Large intestine (tissue), 12 donors: Measurements from ENCODE around the gene PYCR2. TPM values are rescaled to one million over a fixed set of nuclear protein-coding genes. Genes with fewer than 3 reads are reported as not detected.
"Not testable (repeated sequence)": the region's sequence is repeated elsewhere in the genome, so short reads cannot be mapped to it uniquely, and the experiment has no call there.

Experiments used
- DNase-seq, 2 donors: peaks; one replicate each; pipeline versions ENCODE4 v3.0.0 to v3.0.0-alpha.2; 2013
- H3K27ac ChIP-seq: one replicate; pipeline ENCODE4 v1.5.1; 2013; ENCODE audit warnings: low read length
- H3K27me3 ChIP-seq: 2 replicates; pipeline ENCODE4 v1.6.1; 2013; ENCODE audit warnings: low read length; ENCODE audit not compliant: control insufficient read depth, insufficient read depth
- H3K36me3 ChIP-seq: 2 replicates; pipeline ENCODE4 v1.6.1; 2013; ENCODE audit warnings: low read length; ENCODE audit not compliant: control insufficient read depth, insufficient read depth
- H3K4me1 ChIP-seq: one replicate; pipeline ENCODE4 v1.6.1; 2013; ENCODE audit warnings: low read length; ENCODE audit not compliant: control insufficient read depth, insufficient read depth
- H3K4me3 ChIP-seq: one replicate; pipeline ENCODE4 v1.5.1; 2013; ENCODE audit warnings: low read length
- H3K9me3 ChIP-seq: one replicate; pipeline ENCODE4 v1.6.1; 2013; ENCODE audit warnings: mild to moderate bottlenecking, low read depth, low read length, moderate library complexity; ENCODE audit not compliant: control insufficient read depth
- WGBS: methylation state at CpG from one replicate; pipeline ENCODE4 v1.1.5; 2013; ENCODE audit warnings: low lambda C conversion rate; ENCODE audit not compliant: insufficient coverage; 5-methylcytosine and 5-hydroxymethylcytosine counted together
- long read RNA-seq, 11 donors: transcript quantifications; one replicate each; lab custom pipeline, GENCODE V29; 2026
- polyA plus RNA-seq: library from polyadenylated mRNA; unstranded; fragments of 120-200 nt; gene quantifications from one replicate; pipeline ENCODE4 v1.2.1, GENCODE V29; 2013

The PYCR2 gene
- polyA plus RNA-seq = 43.0 TPM
- long read RNA-seq, donor 1, transcript PYCR2-201 (7 exons, 1,689 nt) = major isoform, 8 of 8 reads
- long read RNA-seq, donor 1, partial matches to known transcripts = 0 of 8 reads
- long read RNA-seq, donor 1, other reads (novel, unspliced or antisense) = 0 of 8 reads
- long read RNA-seq, donor 2, transcript PYCR2-201 (7 exons, 1,689 nt) = major isoform, 16 of 16 reads
- long read RNA-seq, donor 2, partial matches to known transcripts = 0 of 16 reads
- long read RNA-seq, donor 2, other reads (novel, unspliced or antisense) = 0 of 16 reads
- long read RNA-seq, donor 3 = 0 reads
- long read RNA-seq, donor 4, partial matches to known transcripts = 0 of 1 reads
- long read RNA-seq, donor 4, other reads (novel, unspliced or antisense) = 0 of 1 reads
- long read RNA-seq, donor 5, transcript PYCR2-201 (7 exons, 1,689 nt) = major isoform, 9 of 9 reads
- long read RNA-seq, donor 5, partial matches to known transcripts = 0 of 9 reads
- long read RNA-seq, donor 5, other reads (novel, unspliced or antisense) = 0 of 9 reads
- long read RNA-seq, donor 6, transcript PYCR2-201 (7 exons, 1,689 nt) = major isoform, 5 of 65 reads
- long read RNA-seq, donor 6, partial matches to known transcripts = 60 of 65 reads
- long read RNA-seq, donor 6, other reads (novel, unspliced or antisense) = 0 of 65 reads
- long read RNA-seq, donor 7, partial matches to known transcripts = 6 of 9 reads
- long read RNA-seq, donor 7, other reads (novel, unspliced or antisense) = 0 of 9 reads
- long read RNA-seq, donor 8, transcript PYCR2-201 (7 exons, 1,689 nt) = major isoform, 15 of 20 reads
- long read RNA-seq, donor 8, partial matches to known transcripts = 5 of 20 reads
- long read RNA-seq, donor 8, other reads (novel, unspliced or antisense) = 0 of 20 reads
- long read RNA-seq, donor 9, transcript PYCR2-201 (7 exons, 1,689 nt) = major isoform, 13 of 13 reads
- long read RNA-seq, donor 9, partial matches to known transcripts = 0 of 13 reads
- long read RNA-seq, donor 9, other reads (novel, unspliced or antisense) = 0 of 13 reads
- long read RNA-seq, donor 10, transcript PYCR2-201 (7 exons, 1,689 nt) = major isoform, 16 of 16 reads
- long read RNA-seq, donor 10, partial matches to known transcripts = 0 of 16 reads
- long read RNA-seq, donor 10, other reads (novel, unspliced or antisense) = 0 of 16 reads
- long read RNA-seq, donor 11, transcript PYCR2-201 (7 exons, 1,689 nt) = major isoform, 8 of 8 reads
- long read RNA-seq, donor 11, partial matches to known transcripts = 0 of 8 reads
- long read RNA-seq, donor 11, other reads (novel, unspliced or antisense) = 0 of 8 reads

- Histone ChIP-seq H3K4me1 (peaks cover 7% of the 10 kb centered on the region), H3K27ac (peak within 1 kb of the TSS; percentile 62), H3K4me3 (peak within 1 kb of the TSS; percentile 69), H3K27me3 (no peaks in the 10 kb centered on the region), H3K36me3 (peaks cover 33% of the 10 kb centered on the region), H3K9me3 (no peaks in the 10 kb centered on the region)
- peak; percentile 96 to 98 for DNase-seq
- no CpG with 5 or more reads among the region's 80 CpGs for WGBS
These were observed at the start of gene PYCR2 for GRCh38 chr1:225923692-225924555. TSS of gene PYCR2 (minus strand) at chr1:225924250. CDS start at chr1:225924110, 140 bp downstream.

DNA sequence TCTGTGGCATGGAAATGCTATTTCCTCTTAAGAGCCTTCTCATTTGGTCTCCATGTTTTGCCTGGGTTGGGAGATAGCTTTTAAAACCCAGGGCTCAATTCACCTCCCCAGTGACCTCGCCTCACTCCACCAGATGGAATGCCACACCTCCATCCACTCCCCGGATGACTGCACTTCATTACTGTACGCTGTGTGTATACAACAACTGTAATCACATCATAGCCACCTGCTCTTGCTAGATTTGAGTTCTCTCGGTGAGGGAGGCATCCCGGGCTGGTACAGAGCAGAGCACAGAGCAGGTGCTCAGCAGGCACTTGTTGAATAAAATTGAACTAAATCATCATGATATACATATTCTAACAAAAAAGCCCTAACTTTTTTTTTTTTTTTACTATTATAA lies 49.1 kb upstream of the PYCR2 start:
- Histone ChIP-seq H3K9me3 (no peaks in the 10 kb centered on the region), H3K4me1 (no peaks in the 10 kb centered on the region), H3K27me3 (no peaks in the 10 kb centered on the region), H3K27ac (no peak overlapping the region), H3K36me3 (peaks cover 2% of the 10 kb centered on the region), H3K4me3 (no peak overlapping the region)
- peak; percentile 23 to 63 for DNase-seq
- WGBS = no CpG with 5 or more reads among the region's 5 CpGs

DNA sequence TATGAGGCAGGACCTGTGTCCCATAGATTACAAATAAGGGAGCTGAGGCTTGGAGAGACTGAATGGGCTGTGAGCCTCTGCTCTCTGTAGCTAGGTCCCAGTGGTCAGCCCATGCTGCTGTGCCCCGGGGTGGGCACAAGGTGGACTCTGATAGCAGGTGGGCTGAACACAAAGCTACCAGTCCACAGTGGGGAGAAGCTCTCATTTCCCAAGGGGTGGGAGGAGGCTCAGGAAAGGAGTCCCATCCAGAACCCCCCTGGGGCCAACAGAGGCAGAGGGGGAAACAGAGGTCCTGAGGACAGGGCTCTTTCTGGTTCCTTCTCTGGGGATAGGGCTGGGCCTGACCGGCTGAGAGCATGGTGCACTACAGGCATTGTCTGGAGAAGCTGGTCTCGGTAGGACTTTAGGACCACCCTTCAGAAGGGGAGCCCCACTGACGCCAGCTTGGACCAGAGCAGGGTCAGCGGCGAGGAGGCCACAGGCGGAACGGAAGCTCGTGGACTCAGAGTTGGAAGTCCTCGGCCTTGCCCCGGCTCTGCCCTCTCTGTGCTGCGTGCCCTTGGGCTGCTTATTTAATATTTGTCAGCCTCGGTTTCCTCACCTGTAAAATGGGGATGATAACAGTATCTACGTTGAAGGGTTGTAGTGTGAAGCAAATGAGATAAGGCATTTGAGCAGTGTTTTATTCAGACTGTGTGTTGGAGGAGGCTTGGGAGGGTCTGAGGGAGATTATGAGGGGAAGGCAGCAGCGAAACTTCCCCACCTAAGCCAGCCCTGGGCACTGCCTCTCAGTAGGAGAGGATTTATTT lies 48.5 kb upstream of the PYCR2 start:
- H3K36me3 ChIP-seq = no peaks in the 10 kb centered on the region
- DNase-seq = no peak
- WGBS = no CpG with 5 or more reads among the region's 15 CpGs
- H3K4me3 ChIP-seq = no peak overlapping the region
- H3K4me1 ChIP-seq = no peaks in the 10 kb centered on the region
- H3K27ac ChIP-seq = no peak overlapping the region
- H3K9me3 ChIP-seq = no peaks in the 10 kb centered on the region
- H3K27me3 ChIP-seq = no peaks in the 10 kb centered on the region

DNA sequence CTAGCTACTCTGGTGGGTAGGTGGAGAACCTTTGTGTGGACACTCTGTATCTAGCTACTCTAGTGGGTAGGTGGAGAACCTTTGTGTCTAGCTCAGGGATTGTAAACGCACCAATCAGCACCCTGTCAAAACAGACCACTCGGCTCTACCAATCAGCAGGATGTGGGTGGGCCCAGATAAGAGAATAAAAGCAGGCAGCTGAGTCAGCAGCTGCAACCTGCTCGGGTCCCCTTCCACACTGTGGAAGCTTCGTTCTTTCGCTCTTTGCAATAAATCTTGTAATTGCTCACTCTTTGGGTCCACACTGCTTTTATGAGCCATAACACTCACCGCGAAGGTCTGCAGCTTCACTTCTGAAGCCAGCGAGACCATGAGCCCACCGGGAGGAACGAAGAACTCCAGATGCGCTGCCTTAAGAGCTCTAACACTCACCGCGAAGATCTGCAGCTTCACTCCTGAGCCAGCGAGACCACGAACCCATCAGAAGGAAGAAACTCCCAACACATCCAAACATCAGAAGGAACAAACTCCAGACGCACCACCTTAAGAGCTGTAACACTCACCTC lies 46.6 kb upstream of the PYCR2 start:
- H3K4me1 ChIP-seq, H3K9me3 ChIP-seq, H3K4me3 ChIP-seq, H3K27me3 ChIP-seq, H3K36me3 ChIP-seq, DNase-seq, H3K27ac ChIP-seq: not testable (repeated sequence)
- no CpG with 5 or more reads among the region's 16 CpGs for WGBS

GRCh38 chr1:225969751-225970150 lies 45.7 kb upstream of the PYCR2 start:
- H3K4me3 ChIP-seq, DNase-seq, H3K27me3 ChIP-seq, H3K36me3 ChIP-seq, H3K9me3 ChIP-seq, H3K27ac ChIP-seq, H3K4me1 ChIP-seq: not testable (repeated sequence)
- no CpG with 5 or more reads among the region's 28 CpGs for WGBS

DNA sequence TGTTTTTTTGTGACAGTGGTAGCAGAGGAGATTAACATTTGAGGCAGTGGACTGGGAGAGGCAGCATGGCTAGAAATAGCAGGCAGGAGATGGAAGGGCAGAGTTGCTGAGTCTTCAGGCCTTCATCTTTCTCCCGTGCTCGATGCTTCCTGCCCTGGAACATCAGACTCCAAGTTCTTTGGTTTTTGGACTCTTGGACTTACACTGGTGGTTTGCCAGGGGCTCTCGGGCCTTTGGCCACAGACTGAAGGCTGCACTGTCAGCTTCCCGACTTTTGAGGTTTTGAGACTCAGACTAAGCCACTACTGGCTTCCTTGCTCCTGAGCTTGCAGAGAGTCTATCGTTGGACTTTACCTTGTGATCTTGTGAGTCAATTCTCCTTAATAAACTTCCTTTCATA lies 41.2 kb upstream of the PYCR2 start:
- H3K4me1 ChIP-seq = no peaks in the 10 kb centered on the region
- peaks cover 6% of the 10 kb centered on the region for H3K27me3 ChIP-seq
- no peak for DNase-seq
- no peak overlapping the region for H3K4me3 ChIP-seq
- no peaks in the 10 kb centered on the region for H3K36me3 ChIP-seq
- no peaks in the 10 kb centered on the region for H3K9me3 ChIP-seq
- no peak overlapping the region for H3K27ac ChIP-seq
- WGBS = no CpG with 5 or more reads among the region's 5 CpGs

GRCh38 chr1:225963735-225964530 lies 39.9 kb upstream of the PYCR2 start:
- WGBS = no CpG with 5 or more reads among the region's 15 CpGs

GRCh38 chr1:225962440-225962975 lies 38.5 kb upstream of the PYCR2 start:
- no peak overlapping the region for H3K27ac ChIP-seq
- no peaks in the 10 kb centered on the region for H3K36me3 ChIP-seq
- H3K9me3 ChIP-seq = no peaks in the 10 kb centered on the region
- peak; percentile 26 to 47 for DNase-seq
- H3K4me3 ChIP-seq = no peak overlapping the region
- H3K4me1 ChIP-seq = no peaks in the 10 kb centered on the region
- WGBS = no CpG with 5 or more reads among the region's 21 CpGs
- peaks cover 6% of the 10 kb centered on the region for H3K27me3 ChIP-seq

More at GRCh38 chr1:225963735-225964530, 39.9 kb upstream of the PYCR2 start:
- Histone ChIP-seq H3K9me3 (no peaks in the 10 kb centered on the region), H3K36me3 (no peaks in the 10 kb centered on the region), H3K27ac (no peak overlapping the region), H3K4me1 (no peaks in the 10 kb centered on the region), H3K27me3 (peaks cover 6% of the 10 kb centered on the region), H3K4me3 (no peak overlapping the region)
- DNase-seq = no peak
